Activated T-helper 1 cell treated with anti-CD3 and anti-CD28 coated beads, Interleukin-12 subunit alpha, Interleukin-12 subunit beta, Interleukin-2, Interleukin-4 antibody, amounts not matched to agents 30 ng/mL and 10 ng/mL and 1 ng/mL, durations not matched to agents 14 hours and 24 hours and 36 hours (primary cell): Measurements from ENCODE around the gene LIMCH1. TPM values are rescaled to one million over a fixed set of nuclear protein-coding genes. Genes with fewer than 3 reads are reported as not detected.
"Not testable (repeated sequence)": the region's sequence is repeated elsewhere in the genome, so short reads cannot be mapped to it uniquely, and the experiment has no call there.

Source experiments
- DNase-seq: peaks from one replicate; pipeline ENCODE4 v3.0.0; 2021; ENCODE audit warnings: low spot score
- H3K27ac Mint-ChIP-seq: one replicate; pipeline ENCODE4 v1.8.0; 2021; ENCODE audit warnings: mild to moderate bottlenecking, mixed read lengths
- H3K27me3 Mint-ChIP-seq: one replicate; pipeline ENCODE4 v1.8.0; 2022; ENCODE audit warnings: mild to moderate bottlenecking, moderate library complexity, mixed read lengths; ENCODE audit not compliant: insufficient read depth
- H3K36me3 Mint-ChIP-seq: one replicate; pipeline ENCODE4 v1.8.0; 2021; ENCODE audit warnings: low read depth, mixed read lengths
- H3K4me1 Mint-ChIP-seq: one replicate; pipeline ENCODE4 v1.8.0; 2021; ENCODE audit warnings: low read depth, mixed read lengths
- H3K4me3 Mint-ChIP-seq: one replicate; pipeline ENCODE4 v1.8.0; 2021; ENCODE audit warnings: mild to moderate bottlenecking, moderate library complexity, mixed read lengths
- H3K9me3 Mint-ChIP-seq: one replicate; pipeline ENCODE4 v1.8.0; 2021; ENCODE audit warnings: mixed read lengths
- intact Hi-C: fragments of 100-400 bp; cut with micrococcal nuclease; formaldehyde crosslinking; loops from one replicate; pipeline ENCODE4 v1.15.1; 2024
- total RNA-seq: library from RNA; stranded (reverse); gene quantifications from 2 replicates; pipeline ENCODE4 v1.2.3, GENCODE V29; 2022

Gene LIMCH1
- total RNA-seq, 1 donor from 2014 or later = not detected

- intact Hi-C loops = no loop called here
- Mint-ChIP-seq H3K27ac (no peak overlapping the region), H3K4me3 (no peak overlapping the region), H3K4me1 (no peaks in the 10 kb centered on the region), H3K27me3 (peaks cover 2% of the 10 kb centered on the region), H3K36me3 (no peaks in the 10 kb centered on the region), H3K9me3 (no peaks in the 10 kb centered on the region)
- no peak for DNase-seq
These were observed 87.6 kb downstream of the LIMCH1 start for GRCh38 chr4:41625531-41625930.

- Mint-ChIP-seq H3K4me1 (no peaks in the 10 kb centered on the region), H3K36me3 (no peaks in the 10 kb centered on the region), H3K4me3 (no peak overlapping the region), H3K27ac (no peak overlapping the region), H3K9me3 (no peaks in the 10 kb centered on the region), H3K27me3 (peaks cover 2% of the 10 kb centered on the region)
- intact Hi-C loops = no loop called here
- no peak for DNase-seq
These were observed 91.0 kb downstream of the LIMCH1 start for GRCh38 chr4:41628936-41629335.

- no peak for DNase-seq
- no peaks in the 10 kb centered on the region for H3K36me3 Mint-ChIP-seq
- no peaks in the 10 kb centered on the region for H3K9me3 Mint-ChIP-seq
- no peak overlapping the region for H3K4me3 Mint-ChIP-seq
- no peak overlapping the region for H3K27ac Mint-ChIP-seq
- intact Hi-C loops = no loop called here
- no peaks in the 10 kb centered on the region for H3K27me3 Mint-ChIP-seq
- no peaks in the 10 kb centered on the region for H3K4me1 Mint-ChIP-seq
These were observed 93.6 kb downstream of the LIMCH1 start for GRCh38 chr4:41631523-41631922.

- intact Hi-C loops = no loop called here
- Mint-ChIP-seq H3K4me1 (no peaks in the 10 kb centered on the region), H3K4me3 (no peak overlapping the region), H3K27me3 (no peaks in the 10 kb centered on the region), H3K27ac (no peak overlapping the region), H3K9me3 (no peaks in the 10 kb centered on the region), H3K36me3 (no peaks in the 10 kb centered on the region)
- DNase-seq = no peak
These were observed 94.6 kb downstream of the LIMCH1 start for GRCh38 chr4:41632481-41633073.

GRCh38 chr4:41633321-41633720, 95.4 kb downstream of the LIMCH1 start:
- Mint-ChIP-seq H3K4me3 (no peak overlapping the region), H3K36me3 (no peaks in the 10 kb centered on the region), H3K27me3 (no peaks in the 10 kb centered on the region), H3K27ac (no peak overlapping the region), H3K4me1 (no peaks in the 10 kb centered on the region), H3K9me3 (no peaks in the 10 kb centered on the region)
- DNase-seq = no peak
- intact Hi-C loops = no loop called here

- Mint-ChIP-seq H3K36me3 (no peaks in the 10 kb centered on the region), H3K4me1 (no peaks in the 10 kb centered on the region), H3K9me3 (no peaks in the 10 kb centered on the region), H3K4me3 (no peak overlapping the region), H3K27ac (no peak overlapping the region), H3K27me3 (peaks cover 2% of the 10 kb centered on the region)
- intact Hi-C loops = no loop called here
- DNase-seq = no peak
These were observed 97.5 kb downstream of the LIMCH1 start for GRCh38 chr4:41635441-41635840.

- peaks cover 11% of the 10 kb centered on the region for H3K27me3 Mint-ChIP-seq
- H3K27ac Mint-ChIP-seq = no peak overlapping the region
These were observed 100.2 kb downstream of the LIMCH1 start for GRCh38 chr4:41638203-41638602.

GRCh38 chr4:41638866-41639265, 100.9 kb downstream of the LIMCH1 start:
- no peak for DNase-seq
- Mint-ChIP-seq H3K27me3 (peaks cover 12% of the 10 kb centered on the region), H3K4me1 (no peaks in the 10 kb centered on the region), H3K36me3 (no peaks in the 10 kb centered on the region), H3K4me3 (no peak overlapping the region), H3K9me3 (no peaks in the 10 kb centered on the region), H3K27ac (no peak overlapping the region)
- intact Hi-C loops = no loop called here

More at GRCh38 chr4:41638203-41638602, 100.2 kb downstream of the LIMCH1 start:
- Mint-ChIP-seq H3K4me1 (no peaks in the 10 kb centered on the region), H3K9me3 (no peaks in the 10 kb centered on the region), H3K36me3 (no peaks in the 10 kb centered on the region), H3K4me3 (no peak overlapping the region)
- DNase-seq = no peak
- intact Hi-C loops = no loop called here

GRCh38 chr4:41639291-41639690, 101.3 kb downstream of the LIMCH1 start:
- DNase-seq = no peak
- Mint-ChIP-seq H3K27me3 (peaks cover 12% of the 10 kb centered on the region), H3K4me1 (no peaks in the 10 kb centered on the region), H3K9me3 (no peaks in the 10 kb centered on the region), H3K27ac (no peak overlapping the region), H3K4me3 (no peak overlapping the region), H3K36me3 (no peaks in the 10 kb centered on the region)
- intact Hi-C loops = no loop called here

GRCh38 chr4:41640906-41641305, 102.9 kb downstream of the LIMCH1 start:
- Mint-ChIP-seq H3K4me1 (no peaks in the 10 kb centered on the region), H3K9me3 (no peaks in the 10 kb centered on the region), H3K27ac (no peak overlapping the region), H3K36me3 (no peaks in the 10 kb centered on the region), H3K4me3 (no peak overlapping the region), H3K27me3 (peaks cover 23% of the 10 kb centered on the region)
- intact Hi-C loops = loop anchor here (5.0 kb wide), 1 partner anchor 359 kb away; no protein-coding TSS in a partner anchor
- no peak for DNase-seq

GRCh38 chr4:41642746-41643145, 104.8 kb downstream of the LIMCH1 start:
- intact Hi-C loops = loop anchor here (5.0 kb wide), 1 partner anchor 360 kb away; no protein-coding TSS in a partner anchor
- H3K4me1 Mint-ChIP-seq, H3K9me3 Mint-ChIP-seq: not testable (repeated sequence)

GRCh38 chr4:41643331-41643730, 105.4 kb downstream of the LIMCH1 start:
- Mint-ChIP-seq H3K27ac (no peak overlapping the region), H3K27me3 (peaks cover 23% of the 10 kb centered on the region), H3K4me3 (no peak overlapping the region), H3K4me1 (no peaks in the 10 kb centered on the region), H3K9me3 (no peaks in the 10 kb centered on the region), H3K36me3 (no peaks in the 10 kb centered on the region)
- intact Hi-C loops = loop anchor here (5.0 kb wide), 1 partner anchor 361 kb away; no protein-coding TSS in a partner anchor
- DNase-seq = no peak

More at GRCh38 chr4:41642746-41643145, 104.8 kb downstream of the LIMCH1 start:
- not testable (repeated sequence) for H3K4me3 Mint-ChIP-seq, H3K36me3 Mint-ChIP-seq, H3K27ac Mint-ChIP-seq, DNase-seq
- peaks cover 23% of the 10 kb centered on the region for H3K27me3 Mint-ChIP-seq

- Mint-ChIP-seq H3K4me1 (no peaks in the 10 kb centered on the region), H3K4me3 (no peak overlapping the region), H3K27me3 (peaks cover 23% of the 10 kb centered on the region), H3K9me3 (no peaks in the 10 kb centered on the region), H3K27ac (no peak overlapping the region), H3K36me3 (no peaks in the 10 kb centered on the region)
- no peak for DNase-seq
- intact Hi-C loops = loop anchor here (5.0 kb wide), 1 partner anchor 362 kb away; no protein-coding TSS in a partner anchor
These were observed 106.4 kb downstream of the LIMCH1 start for GRCh38 chr4:41644288-41644914.
